ENCODE data around the gene WNT6. TPM values are rescaled to one million over a fixed set of nuclear protein-coding genes. Genes with fewer than 3 reads are reported as not detected.
"Not testable (repeated sequence)": the region's sequence is repeated elsewhere in the genome, so short reads cannot be mapped to it uniquely, and the experiment has no call there.

The WNT6 gene
- total RNA-seq, 4 donors from 2014 or later, result 2.7 to 5.1 TPM; not detected in 2

GRCh38 chr2:218837495-218837894, 22.1 kb upstream of the WNT6 start:
- no peak overlapping the region for H3K4me3 ChIP-seq (replicated peaks in 1 of 3)
- WGBS, 2 donors, result 88 to 90% methylated on average over 2 of the region's 2 CpGs
- no peak for TF ChIP-seq CTCF (IDR thresholded peaks at IDR 0.05)
- no peak for TF ChIP-seq POLR2A (IDR thresholded peaks at IDR 0.05)
- no peak for DNase-seq
- H3K36me3 ChIP-seq, result no peaks in the 10 kb centered on the region
- no peaks in the 10 kb centered on the region for H3K4me1 ChIP-seq
- H3K9me3 ChIP-seq, result no peaks in the 10 kb centered on the region
- H3K27me3 ChIP-seq, result no peaks in the 10 kb centered on the region
- intact Hi-C loops (cut with DNase I), result no loop called here
- no peak overlapping the region for H3K27ac ChIP-seq

DNA sequence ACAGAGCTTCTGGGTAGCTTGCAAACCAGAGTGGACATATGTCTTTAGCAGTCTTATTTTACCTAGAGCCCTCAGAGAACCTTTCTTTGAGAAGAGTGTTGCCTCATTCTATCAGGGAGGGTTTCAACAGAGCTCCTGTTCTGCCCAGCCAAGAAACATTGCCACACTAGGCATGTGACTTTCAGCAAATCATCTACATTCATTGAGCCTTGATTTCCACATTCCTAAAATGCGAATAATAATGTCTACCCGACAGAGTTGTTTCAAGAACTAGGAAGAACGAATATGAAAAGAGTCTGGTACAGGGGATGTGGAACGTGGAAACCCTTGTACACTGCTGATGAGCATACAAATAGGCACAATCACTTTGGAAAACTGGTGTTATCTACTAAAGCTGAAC, 20.2 kb upstream of the WNT6 start:
- intact Hi-C loops (cut with DNase I), result no loop called here
- no peaks in the 10 kb centered on the region for H3K36me3 ChIP-seq
- no peak overlapping the region for H3K4me3 ChIP-seq (replicated peaks in 1 of 3)
- TF ChIP-seq POLR2A (IDR thresholded peaks at IDR 0.05), result no peak
- no peak for TF ChIP-seq CTCF (IDR thresholded peaks at IDR 0.05)
- H3K9me3 ChIP-seq, result no peaks in the 10 kb centered on the region
- H3K27me3 ChIP-seq, result no peaks in the 10 kb centered on the region
- no peak for DNase-seq
- H3K27ac ChIP-seq, result no peak overlapping the region
- no peaks in the 10 kb centered on the region for H3K4me1 ChIP-seq
- WGBS, 2 donors, result 78 to 80% methylated on average over 4 of the region's 4 CpGs

DNA sequence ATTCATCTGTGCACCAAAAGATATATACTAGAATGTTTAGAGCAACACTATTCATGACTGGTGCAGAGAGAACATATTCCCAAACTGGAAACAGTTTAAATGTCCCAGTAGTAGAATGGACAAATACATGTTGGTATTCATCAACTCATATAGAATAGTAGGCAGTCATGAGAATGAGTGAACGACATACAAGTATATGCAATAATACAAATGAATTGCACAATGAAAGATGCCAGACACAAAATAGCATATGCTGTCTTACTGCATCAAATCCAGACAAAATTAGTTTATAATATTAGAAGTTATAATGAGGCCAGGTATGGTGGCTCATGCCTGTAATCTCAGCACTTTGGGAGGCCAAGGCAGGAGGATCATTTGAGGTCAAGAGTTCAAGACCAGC, 19.7 kb upstream of the WNT6 start:
- no peak overlapping the region for H3K4me3 ChIP-seq (replicated peaks in 1 of 3)
- intact Hi-C loops (cut with DNase I), result no loop called here
- H3K27ac ChIP-seq, result no peak overlapping the region
- no peaks in the 10 kb centered on the region for H3K9me3 ChIP-seq
- H3K36me3 ChIP-seq, result no peaks in the 10 kb centered on the region
- TF ChIP-seq POLR2A (IDR thresholded peaks at IDR 0.05) (no peak), CTCF (IDR thresholded peaks at IDR 0.05) (no peak)
- no peak for DNase-seq
- H3K27me3 ChIP-seq, result no peaks in the 10 kb centered on the region
- WGBS, 2 donors, result 89 to 93% methylated on average over 1 of the region's 1 CpG
- no peaks in the 10 kb centered on the region for H3K4me1 ChIP-seq

- H3K27ac ChIP-seq; H3K4me3 ChIP-seq (replicated peaks in 1 of 3); DNase-seq; H3K27me3 ChIP-seq; H3K4me1 ChIP-seq; H3K36me3 ChIP-seq; H3K9me3 ChIP-seq; intact Hi-C loops (cut with DNase I): not testable (repeated sequence)
- 87 to 88% methylated on average over 5 of the region's 5 CpGs for WGBS, 2 donors
Observed at GRCh38 chr2:218844334-218844733, 15.3 kb upstream of the WNT6 start.

- not testable (repeated sequence) for H3K4me1 ChIP-seq
Observed at GRCh38 chr2:218846963-218847362, 12.6 kb upstream of the WNT6 start.

DNA sequence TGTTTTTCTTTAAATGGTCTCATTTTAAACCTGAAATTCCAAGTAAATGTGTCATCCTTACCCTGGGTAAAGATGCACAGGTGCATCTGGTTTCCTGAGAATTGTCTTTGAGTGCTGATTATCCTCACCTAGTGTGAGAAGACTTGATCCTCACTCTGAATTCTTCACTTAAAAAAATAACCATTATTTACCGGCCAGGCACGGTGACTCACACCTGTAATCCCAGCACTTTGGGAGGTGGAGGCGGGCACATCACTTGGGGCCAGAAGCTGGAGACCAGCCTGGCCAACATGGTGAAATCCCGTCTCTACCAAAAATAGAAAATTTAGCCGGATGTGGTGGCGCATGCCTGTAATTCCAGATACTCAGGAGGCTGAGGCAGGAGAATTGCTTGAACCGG, 9.9 kb upstream of the WNT6 start:
- no peak for DNase-seq
- Histone ChIP-seq H3K4me1 (no peaks in the 10 kb centered on the region), H3K4me3 (replicated peaks in 1 of 3) (no peak overlapping the region), H3K27ac (no peak overlapping the region), H3K9me3 (no peaks in the 10 kb centered on the region), H3K36me3 (no peaks in the 10 kb centered on the region), H3K27me3 (no peaks in the 10 kb centered on the region)
- intact Hi-C loops (cut with DNase I), result loop anchor here (5.0 kb wide), 2 partner anchors 117 to 137 kb away; partner anchors contain the start of gene TTLL4
- no peak for TF ChIP-seq POLR2A (IDR thresholded peaks at IDR 0.05)
- no peak for TF ChIP-seq CTCF (IDR thresholded peaks at IDR 0.05)
- WGBS, 2 donors, result 70 to 80% methylated on average over 7 of the region's 7 CpGs

More at GRCh38 chr2:218846963-218847362, 12.6 kb upstream of the WNT6 start:
- not testable (repeated sequence) for H3K36me3 ChIP-seq; H3K27me3 ChIP-seq; DNase-seq; H3K4me3 ChIP-seq (replicated peaks in 1 of 3); H3K27ac ChIP-seq; H3K9me3 ChIP-seq
- intact Hi-C loops (cut with DNase I), result loop anchor here (5.0 kb wide), 2 partner anchors 115 to 135 kb away; partner anchors contain the start of gene TTLL4
- 88 to 89% methylated on average over 12 to 13 of the region's 18 CpGs for WGBS, 2 donors

Measured in thyroid gland (tissue), 4 donors.